ENCODE data around the gene FN3KRP. TPM values are rescaled to one million over a fixed set of nuclear protein-coding genes. Genes with fewer than 3 reads are reported as not detected.

The FN3KRP gene
- total and polyA plus RNA-seq, 4 donors: 26.3 to 59.4 (median 41.8) TPM

- DNase-seq (ENCODE audit: low read depth in 4 of 6, low spot score in 6 of 6): no peak
- Histone ChIP-seq H3K4me1 (ENCODE audit: control insufficient read depth, insufficient read depth, low read length) (peaks cover 23% of the 10 kb centered on the region), H3K27me3 (ENCODE audit: control insufficient read depth, insufficient read depth, low read length) (no peaks in the 10 kb centered on the region), H3K4me3 (ENCODE audit: low read depth, low read length) (no peak overlapping the region), H3K9me3 (ENCODE audit: control insufficient read depth, insufficient read depth, low read length) (no peaks in the 10 kb centered on the region), H3K36me3 (ENCODE audit: control insufficient read depth, insufficient read depth, low read length) (peaks cover 63% of the 10 kb centered on the region), H3K27ac (ENCODE audit: low read depth, low read length) (no peak overlapping the region)
- 97% methylated on average over 18 of the region's 19 CpGs for WGBS (ENCODE audit: insufficient coverage)
Observed at GRCh38 chr17:82720204-82720603, 3.7 kb downstream of the FN3KRP start.

DNA sequence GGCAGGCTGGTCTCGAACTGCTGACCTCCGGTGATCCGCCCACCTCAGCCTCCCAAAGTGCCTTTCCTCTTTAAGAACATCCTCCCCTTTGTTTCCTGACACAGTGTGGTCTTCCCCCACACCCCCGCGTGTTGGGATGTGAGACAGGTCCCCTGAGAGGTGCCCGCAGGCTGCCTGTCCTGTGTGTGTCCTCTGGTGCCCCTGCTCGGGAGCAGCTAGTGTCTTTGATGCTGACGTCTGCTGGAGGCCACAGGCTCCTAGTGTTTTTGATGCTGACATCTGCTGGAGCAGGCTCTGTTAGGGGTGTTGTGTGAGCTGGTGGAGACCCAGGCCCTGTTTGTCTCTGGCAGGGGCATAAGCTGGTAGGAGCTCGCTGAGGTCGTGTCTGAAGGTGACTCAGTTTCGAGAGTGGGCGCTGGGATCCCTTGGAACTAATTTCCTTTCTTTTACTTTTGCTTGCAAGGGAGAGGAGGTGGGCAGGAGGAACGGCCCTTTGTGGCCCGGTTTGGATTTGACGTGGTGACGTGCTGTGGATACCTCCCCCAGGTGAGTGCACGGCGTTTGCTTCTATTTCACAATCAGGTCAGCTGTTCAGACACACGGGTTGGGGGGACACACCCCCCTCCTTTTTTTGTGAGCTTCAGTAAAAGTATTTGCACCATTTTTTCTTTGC is 6.0 kb downstream of the FN3KRP start:
- Histone ChIP-seq H3K4me1 (ENCODE audit: control insufficient read depth, insufficient read depth, low read length) (peaks cover 9% of the 10 kb centered on the region), H3K4me3 (ENCODE audit: low read depth, low read length) (no peak overlapping the region), H3K27me3 (ENCODE audit: control insufficient read depth, insufficient read depth, low read length) (no peaks in the 10 kb centered on the region), H3K9me3 (ENCODE audit: control insufficient read depth, insufficient read depth, low read length) (no peaks in the 10 kb centered on the region), H3K36me3 (ENCODE audit: control insufficient read depth, insufficient read depth, low read length) (peaks cover 85% of the 10 kb centered on the region), H3K27ac (ENCODE audit: low read depth, low read length) (no peak overlapping the region)
- 92% methylated on average over 13 of the region's 19 CpGs for WGBS (ENCODE audit: insufficient coverage)
- DNase-seq (ENCODE audit: low read depth in 4 of 6, low spot score in 6 of 6): no peak

DNA sequence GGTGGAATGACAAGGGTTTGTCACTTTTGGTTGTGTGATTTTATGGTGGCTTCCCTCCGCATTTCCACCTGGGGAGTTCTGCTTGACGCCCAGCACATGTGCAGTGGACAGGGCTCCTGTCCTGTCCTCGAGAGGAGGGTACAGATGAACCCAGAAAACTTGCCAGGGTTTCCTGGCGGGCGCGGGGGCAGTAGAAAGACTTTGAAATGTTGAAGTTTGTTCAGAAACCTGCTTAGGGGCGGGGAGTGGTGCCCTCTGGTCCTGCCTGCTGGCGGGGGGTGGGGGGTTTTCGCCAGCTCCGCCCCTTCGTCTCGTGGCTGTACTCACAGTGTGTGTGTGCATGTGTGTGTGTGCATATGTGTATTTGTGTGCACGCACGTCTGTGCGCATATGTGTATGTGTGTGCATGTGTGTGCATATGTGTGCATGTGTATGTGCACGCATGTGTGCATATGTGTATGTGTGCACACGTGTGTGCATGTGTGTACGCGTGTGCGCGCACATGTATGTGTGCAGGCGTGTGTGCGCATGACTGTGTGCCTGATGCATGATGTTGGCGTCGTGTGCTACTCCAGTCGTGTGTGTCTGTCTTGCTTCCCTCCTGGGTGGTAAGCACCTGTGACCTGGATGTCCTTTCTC is 6.8 kb downstream of the FN3KRP start:
- 95% methylated on average over 22 of the region's 26 CpGs for WGBS (ENCODE audit: insufficient coverage)
- Histone ChIP-seq H3K4me3 (ENCODE audit: low read depth, low read length) (no peak overlapping the region), H3K9me3 (ENCODE audit: control insufficient read depth, insufficient read depth, low read length) (no peaks in the 10 kb centered on the region), H3K36me3 (ENCODE audit: control insufficient read depth, insufficient read depth, low read length) (peaks cover 86% of the 10 kb centered on the region), H3K4me1 (ENCODE audit: control insufficient read depth, insufficient read depth, low read length) (peaks cover under 1% of the 10 kb centered on the region), H3K27ac (ENCODE audit: low read depth, low read length) (no peak overlapping the region), H3K27me3 (ENCODE audit: control insufficient read depth, insufficient read depth, low read length) (no peaks in the 10 kb centered on the region)
- DNase-seq (ENCODE audit: low read depth in 4 of 6, low spot score in 6 of 6): no peak

- 98% methylated on average over 10 of the region's 10 CpGs for WGBS (ENCODE audit: insufficient coverage)
- no peak for DNase-seq (ENCODE audit: low read depth in 4 of 6, low spot score in 6 of 6)
Observed at GRCh38 chr17:82726427-82726826, 9.9 kb downstream of the FN3KRP start.

GRCh38 chr17:82729479-82730260 is 13.2 kb downstream of the FN3KRP start:
- DNase-seq (ENCODE audit: low read depth in 4 of 6, low spot score in 6 of 6): no peak
- H3K9me3 ChIP-seq (ENCODE audit: control insufficient read depth, insufficient read depth, low read length): no peaks in the 10 kb centered on the region
- no peak overlapping the region for H3K4me3 ChIP-seq (ENCODE audit: low read depth, low read length)
- no peak overlapping the region for H3K27ac ChIP-seq (ENCODE audit: low read depth, low read length)
- H3K27me3 ChIP-seq (ENCODE audit: control insufficient read depth, insufficient read depth, low read length): no peaks in the 10 kb centered on the region
- peaks cover 3% of the 10 kb centered on the region for H3K4me1 ChIP-seq (ENCODE audit: control insufficient read depth, insufficient read depth, low read length)
- 86% methylated on average over 48 of the region's 48 CpGs for WGBS (ENCODE audit: insufficient coverage)
- peaks cover 71% of the 10 kb centered on the region for H3K36me3 ChIP-seq (ENCODE audit: control insufficient read depth, insufficient read depth, low read length)

More at GRCh38 chr17:82726427-82726826, 9.9 kb downstream of the FN3KRP start:
- H3K4me3 ChIP-seq (ENCODE audit: low read depth, low read length): no peak overlapping the region
- no peaks in the 10 kb centered on the region for H3K27me3 ChIP-seq (ENCODE audit: control insufficient read depth, insufficient read depth, low read length)
- no peaks in the 10 kb centered on the region for H3K4me1 ChIP-seq (ENCODE audit: control insufficient read depth, insufficient read depth, low read length)
- no peak overlapping the region for H3K27ac ChIP-seq (ENCODE audit: low read depth, low read length)
- H3K9me3 ChIP-seq (ENCODE audit: control insufficient read depth, insufficient read depth, low read length): no peaks in the 10 kb centered on the region
- H3K36me3 ChIP-seq (ENCODE audit: control insufficient read depth, insufficient read depth, low read length): peaks cover 74% of the 10 kb centered on the region

DNA sequence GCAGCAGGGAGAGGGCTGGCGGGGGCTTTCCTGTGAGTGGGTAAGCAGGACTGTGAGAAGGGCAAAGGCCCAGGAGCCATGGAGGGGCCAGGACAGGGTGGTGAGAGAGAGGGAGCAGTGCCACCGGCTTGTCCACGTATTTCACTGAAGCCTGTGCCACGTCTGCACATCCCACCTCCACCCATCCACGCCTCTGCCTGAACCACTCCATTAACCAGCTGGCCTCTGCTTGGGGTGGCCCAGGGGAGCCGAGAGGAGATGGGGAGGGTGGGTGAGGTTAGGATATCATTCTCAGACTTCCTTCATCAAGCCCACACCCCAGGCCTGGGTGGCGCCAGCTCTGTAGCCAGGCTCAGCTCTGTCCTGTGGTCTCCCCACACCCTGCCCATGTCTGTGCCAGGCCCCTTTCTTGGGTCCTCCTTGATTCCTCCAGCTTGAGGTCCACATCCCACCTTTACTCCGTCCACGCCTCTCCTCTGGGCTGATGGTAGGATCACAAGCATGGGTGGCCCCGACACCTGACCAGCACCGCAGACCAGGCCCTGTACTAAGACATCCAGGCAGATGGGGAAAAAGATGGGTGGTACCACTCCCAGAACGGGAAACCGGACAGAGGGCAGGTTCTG is 15.7 kb downstream of the FN3KRP start:
- DNase-seq (ENCODE audit: low read depth in 4 of 6, low spot score in 6 of 6): no peak
- Histone ChIP-seq H3K27me3 (ENCODE audit: control insufficient read depth, insufficient read depth, low read length) (no peaks in the 10 kb centered on the region), H3K4me3 (ENCODE audit: low read depth, low read length) (no peak overlapping the region), H3K36me3 (ENCODE audit: control insufficient read depth, insufficient read depth, low read length) (peaks cover 56% of the 10 kb centered on the region), H3K9me3 (ENCODE audit: control insufficient read depth, insufficient read depth, low read length) (no peaks in the 10 kb centered on the region), H3K4me1 (ENCODE audit: control insufficient read depth, insufficient read depth, low read length) (peaks cover 23% of the 10 kb centered on the region), H3K27ac (ENCODE audit: low read depth, low read length) (no peak overlapping the region)
- 100% methylated on average over 8 of the region's 13 CpGs for WGBS (ENCODE audit: insufficient coverage)

GRCh38 chr17:82734987-82735866 is 18.7 kb downstream of the FN3KRP start, which contains the start of gene FN3K:
FN3K (plus strand) TSS chr17:82735615; CDS start chr17:82735637, 22 bp downstream.
- Histone ChIP-seq H3K36me3 (ENCODE audit: control insufficient read depth, insufficient read depth, low read length) (peaks cover 62% of the 10 kb centered on the region), H3K4me3 (ENCODE audit: low read depth, low read length) (peak within 1 kb of the TSS; percentile 54), H3K27me3 (ENCODE audit: control insufficient read depth, insufficient read depth, low read length) (no peaks in the 10 kb centered on the region), H3K4me1 (ENCODE audit: control insufficient read depth, insufficient read depth, low read length) (peaks cover 35% of the 10 kb centered on the region), H3K27ac (ENCODE audit: low read depth, low read length) (peak within 1 kb of the TSS; percentile 40), H3K9me3 (ENCODE audit: control insufficient read depth, insufficient read depth, low read length) (peaks cover 2% of the 10 kb centered on the region)
- WGBS (ENCODE audit: insufficient coverage): 3% methylated on average over 101 of the region's 101 CpGs
- peak in 5 of 6 donors; percentile 55 to 93 (median 67) for DNase-seq (ENCODE audit: low read depth in 4 of 6, low spot score in 6 of 6)

GRCh38 chr17:82736511-82737185 is 20.1 kb downstream of the FN3KRP start:
- Histone ChIP-seq H3K9me3 (ENCODE audit: control insufficient read depth, insufficient read depth, low read length) (peaks cover 11% of the 10 kb centered on the region), H3K27ac (ENCODE audit: low read depth, low read length) (no peak overlapping the region), H3K27me3 (ENCODE audit: control insufficient read depth, insufficient read depth, low read length) (no peaks in the 10 kb centered on the region), H3K4me3 (ENCODE audit: low read depth, low read length) (no peak overlapping the region), H3K36me3 (ENCODE audit: control insufficient read depth, insufficient read depth, low read length) (peaks cover 71% of the 10 kb centered on the region), H3K4me1 (ENCODE audit: control insufficient read depth, insufficient read depth, low read length) (peaks cover 35% of the 10 kb centered on the region)
- no peak for DNase-seq (ENCODE audit: low read depth in 4 of 6, low spot score in 6 of 6)
- WGBS (ENCODE audit: insufficient coverage): 87% methylated on average over 15 of the region's 18 CpGs

Measured in spinal cord (tissue), 10 donors.